GM18907 (cell line): Measurements from ENCODE around the gene KCNJ1.

Source experiments
- ATAC-seq: cut with Tn5 transposase; IDR thresholded peaks from one replicate; pipeline ENCODE4 v1.9.1; 2021; ENCODE audit warnings: mild to moderate bottlenecking, moderate library complexity; ENCODE audit not compliant: unreplicated experiment

KCNJ1 gene

DNA sequence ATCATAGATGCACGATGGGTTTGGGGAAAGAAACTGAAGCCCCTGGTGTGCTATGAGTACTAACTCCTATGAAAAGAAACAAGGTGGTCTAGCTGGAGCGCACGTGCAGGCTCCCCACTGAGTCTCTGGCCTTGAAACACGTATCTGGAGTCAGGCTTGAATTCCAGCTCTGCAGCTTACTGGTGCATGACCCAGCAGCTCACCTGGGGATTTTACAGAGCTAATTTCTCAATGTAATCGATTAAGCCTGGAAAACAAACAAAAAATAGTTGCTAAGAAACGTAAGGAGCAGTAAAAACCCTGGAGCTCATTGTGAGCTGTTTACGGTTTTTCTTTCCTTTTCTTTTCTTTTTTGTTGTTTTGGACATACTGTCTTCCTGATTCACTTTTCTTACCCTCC is 12.3 kb downstream of the KCNJ1 start:
- no peak for ATAC-seq

DNA sequence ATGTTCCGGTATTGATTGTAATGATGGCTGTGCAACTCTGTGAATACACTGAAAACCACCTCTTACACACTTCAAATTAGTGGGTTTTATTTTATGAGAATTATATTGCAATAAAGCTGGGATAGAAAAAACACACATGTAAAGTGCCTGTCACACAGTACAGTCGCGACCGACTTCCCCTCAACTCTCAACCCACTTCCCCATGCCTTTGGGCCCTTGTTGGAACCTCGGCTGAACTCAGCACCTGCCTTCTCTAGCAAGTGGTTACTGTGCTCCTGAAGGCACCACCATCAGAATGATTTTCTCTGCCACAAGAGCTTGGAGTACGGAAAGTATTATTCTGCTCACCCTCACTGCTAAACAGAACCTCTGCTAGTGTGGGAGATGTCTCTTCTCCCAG is 13.5 kb downstream of the KCNJ1 start:
- no peak for ATAC-seq

DNA sequence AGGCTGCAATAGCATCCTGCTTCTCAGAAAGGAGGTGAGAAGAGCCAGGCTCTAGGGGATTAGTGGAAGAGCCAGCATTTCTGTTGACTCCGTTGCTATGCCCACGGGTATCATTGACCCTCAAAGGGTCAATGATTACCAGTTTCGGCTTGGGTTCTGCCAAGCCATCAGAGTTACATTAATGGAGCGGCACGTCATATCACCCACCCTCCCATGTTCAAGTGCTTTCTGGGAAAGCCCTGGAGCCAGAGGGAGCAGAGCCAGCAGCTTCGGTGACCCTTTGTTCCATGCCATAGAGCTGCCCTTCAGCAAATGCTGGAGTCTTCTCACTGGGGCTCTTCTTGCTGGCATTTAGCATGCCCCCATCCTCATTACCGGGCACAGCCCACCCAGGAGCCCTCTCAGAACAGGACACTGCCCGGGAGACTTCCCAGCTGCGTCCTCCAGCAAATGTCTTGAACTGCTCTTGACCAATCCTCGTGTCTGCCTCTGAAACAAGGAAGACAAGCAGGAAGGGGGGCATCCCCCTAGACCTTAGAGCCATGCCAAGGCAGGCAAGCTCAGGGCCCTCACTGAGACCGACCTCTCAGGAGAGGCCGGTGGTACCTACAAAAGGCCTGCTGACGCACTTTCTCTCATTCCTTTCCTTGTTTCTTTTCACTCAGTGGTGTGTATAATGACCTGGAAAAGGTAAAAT is 14.6 kb downstream of the KCNJ1 start:
- ATAC-seq, result no peak

DNA sequence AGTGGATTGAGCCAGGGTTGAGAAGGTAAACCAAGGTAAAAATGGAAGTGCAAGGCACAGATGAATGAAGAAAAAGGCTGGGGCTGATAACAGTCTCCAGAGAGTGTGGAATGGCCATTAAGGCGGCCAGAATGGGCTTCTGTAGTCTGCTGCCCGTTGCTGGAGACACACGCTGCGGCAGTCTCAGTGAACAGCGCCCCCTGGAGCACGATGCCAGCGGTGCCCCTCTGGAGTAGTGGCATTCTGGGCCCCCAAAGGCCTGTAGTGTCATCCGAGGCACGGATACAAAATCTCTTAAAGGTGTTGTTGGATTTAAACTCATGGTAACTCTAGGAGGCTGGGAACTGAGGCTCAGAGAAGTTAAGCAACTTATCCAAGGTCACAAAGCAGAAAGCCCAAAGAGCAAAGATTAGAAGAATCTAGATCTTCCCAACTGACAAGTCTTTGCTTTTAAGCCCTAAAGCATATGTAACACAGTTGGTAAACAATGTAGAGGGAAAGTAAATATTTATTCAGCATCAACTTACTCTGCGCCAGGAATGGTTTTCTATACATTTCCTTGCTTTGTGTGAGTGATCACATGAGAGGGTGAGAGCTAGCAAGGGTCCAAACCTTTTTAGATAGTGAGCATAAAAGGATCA is 18.2 kb downstream of the KCNJ1 start:
- peak; percentile 83 for ATAC-seq

DNA sequence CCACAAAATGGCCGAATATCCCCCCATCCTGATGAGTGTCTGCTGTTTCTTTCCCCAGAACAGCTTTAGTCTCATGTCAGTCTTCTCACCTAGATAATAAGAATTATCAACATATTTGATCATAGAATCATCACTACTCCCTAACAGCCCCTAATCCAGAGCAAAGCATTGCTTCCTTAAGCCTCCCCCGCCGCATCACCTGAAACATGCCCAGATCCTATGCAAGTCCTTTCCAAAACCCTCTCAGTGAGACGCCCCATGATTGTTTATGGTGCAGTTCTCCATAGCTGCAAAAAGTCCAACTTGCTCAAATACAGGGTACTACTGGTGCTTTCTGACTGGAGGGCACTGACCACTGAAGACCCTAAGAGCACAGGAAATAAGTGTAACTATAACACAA is 20.1 kb downstream of the KCNJ1 start:
- ATAC-seq, result no peak

DNA sequence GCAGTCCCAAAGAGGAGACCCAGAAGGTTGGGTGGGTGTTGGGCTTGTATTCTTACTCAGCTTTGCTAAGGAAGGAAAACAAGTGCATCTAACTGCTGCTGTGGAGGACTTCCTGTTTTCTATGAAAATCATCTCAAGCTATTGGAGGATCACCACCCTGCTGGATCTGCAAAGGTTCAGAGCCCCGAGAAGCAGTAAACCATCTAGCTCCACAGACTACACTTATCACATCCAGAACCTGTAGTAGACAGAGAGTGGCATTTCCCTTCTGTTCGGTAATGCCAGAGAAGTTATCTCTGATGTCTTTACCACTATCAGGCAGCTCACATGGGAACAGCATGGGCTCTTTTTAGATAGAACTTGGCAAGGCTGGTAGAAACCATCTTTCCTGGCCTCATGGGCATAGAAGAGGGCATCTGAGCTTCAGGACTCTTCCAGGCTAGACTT is 21.7 kb downstream of the KCNJ1 start:
- ATAC-seq, result no peak

DNA sequence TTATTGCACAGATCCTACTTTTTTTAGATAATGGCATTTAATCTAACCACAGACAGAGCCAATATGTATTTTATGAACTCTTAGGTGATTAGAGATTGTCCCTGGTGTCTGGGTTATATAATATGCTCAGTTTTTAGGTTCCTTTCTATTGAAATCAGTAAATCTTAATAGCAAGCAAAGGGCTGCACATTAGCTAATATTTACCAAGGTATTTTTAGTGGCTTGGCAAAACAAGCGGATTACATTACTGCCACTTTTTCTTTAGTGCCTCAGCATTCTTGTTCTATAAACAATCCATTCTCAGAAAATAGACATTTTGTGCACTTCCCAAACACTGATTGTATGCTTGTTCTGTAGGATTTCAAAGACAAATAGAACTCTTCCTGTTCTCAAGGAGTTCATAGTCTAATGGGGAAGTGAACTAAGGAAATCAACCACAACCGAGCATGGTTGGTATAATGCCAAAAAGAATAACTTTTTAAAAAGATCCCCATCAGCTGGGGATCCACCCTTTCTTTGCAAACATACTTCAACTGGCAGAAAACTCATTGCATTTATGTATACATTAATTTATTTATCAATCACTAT is 23.8 kb downstream of the KCNJ1 start:
- no peak for ATAC-seq

DNA sequence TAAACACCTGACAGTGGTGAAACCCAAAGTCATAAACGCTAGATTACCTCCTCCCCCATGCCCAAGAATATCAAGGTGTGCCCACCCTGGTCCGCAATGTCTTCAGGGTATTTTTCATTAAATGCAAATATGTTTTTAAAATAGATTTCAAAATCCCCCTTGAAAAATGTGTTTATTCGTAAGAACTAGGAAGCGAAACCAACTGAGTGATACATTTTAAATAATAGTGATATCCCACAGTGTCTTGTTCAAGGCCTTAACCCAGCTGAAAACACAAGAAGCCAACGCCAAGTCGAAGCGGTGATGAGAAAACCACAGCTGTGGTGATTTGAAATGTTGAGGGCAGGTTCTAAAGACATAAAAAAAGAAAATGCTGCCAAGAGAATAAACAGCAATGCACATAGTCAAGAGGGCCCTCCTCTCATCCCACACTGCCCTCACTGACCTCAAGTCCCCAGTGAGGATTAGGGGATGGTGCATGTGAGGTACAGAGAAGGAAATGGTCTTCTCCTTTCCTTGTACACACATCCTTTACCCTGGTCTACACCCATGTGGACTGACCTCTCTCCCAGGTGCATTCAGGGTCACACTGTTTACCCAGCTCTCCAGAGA is 25.5 kb downstream of the KCNJ1 start:
- ATAC-seq, result peak; percentile 70

DNA sequence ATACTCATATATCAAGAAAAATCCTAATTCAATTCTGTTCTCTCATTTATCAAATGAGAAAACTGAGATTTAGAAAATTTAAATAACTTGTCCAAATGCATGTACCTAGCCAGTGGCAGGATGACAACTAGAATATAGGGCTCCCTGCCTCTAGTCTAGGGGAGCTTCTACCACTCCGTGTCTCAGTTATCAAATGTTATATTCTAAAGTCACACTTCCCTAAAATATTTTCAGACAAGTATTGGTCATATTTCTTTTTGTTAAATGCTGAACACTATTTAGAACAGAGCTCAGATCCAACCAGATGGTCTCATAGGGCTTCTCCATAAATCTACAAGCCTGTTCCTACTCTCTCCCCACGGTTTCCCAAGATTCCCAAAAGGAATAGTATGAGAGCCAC is 26.3 kb downstream of the KCNJ1 start:
- ATAC-seq, result no peak

DNA sequence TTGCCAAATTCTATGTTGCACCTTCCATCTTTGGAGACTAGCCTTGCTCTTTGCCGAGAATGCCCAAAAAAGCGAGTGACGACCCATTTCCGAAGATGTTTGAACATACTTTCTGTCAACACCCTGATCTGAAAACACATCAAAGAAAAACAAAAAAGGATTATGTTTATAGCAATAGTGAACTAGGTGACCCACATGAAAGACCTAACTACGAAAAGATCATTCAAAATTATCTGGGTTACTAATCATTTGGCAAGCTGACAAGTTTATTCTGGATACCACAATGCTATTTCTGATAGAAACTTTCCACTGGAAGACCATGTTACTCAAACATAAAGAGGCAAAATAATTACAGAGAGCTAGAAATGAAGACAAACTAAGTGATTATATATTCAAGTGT is 27.0 kb downstream of the KCNJ1 start:
- no peak for ATAC-seq

DNA sequence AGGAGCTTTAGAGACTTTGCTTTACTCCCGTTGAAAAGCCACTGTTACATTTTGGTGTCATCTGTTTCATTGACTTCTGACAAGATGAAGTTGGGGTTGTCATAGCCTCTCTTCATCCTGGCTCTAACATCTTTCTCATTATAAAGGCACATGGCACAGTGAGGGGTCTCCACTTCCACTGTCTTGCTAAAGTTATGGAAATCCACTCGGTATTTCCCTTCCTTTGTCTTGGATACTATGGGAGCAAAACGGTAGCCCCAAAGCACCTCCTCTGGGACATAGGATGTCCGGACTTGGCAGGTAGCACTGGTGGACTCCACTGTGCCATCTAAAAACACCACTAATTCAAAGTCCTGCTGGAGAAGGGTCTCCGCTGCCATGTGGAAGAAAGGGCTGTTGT is 28.0 kb downstream of the KCNJ1 start:
- no peak for ATAC-seq

DNA sequence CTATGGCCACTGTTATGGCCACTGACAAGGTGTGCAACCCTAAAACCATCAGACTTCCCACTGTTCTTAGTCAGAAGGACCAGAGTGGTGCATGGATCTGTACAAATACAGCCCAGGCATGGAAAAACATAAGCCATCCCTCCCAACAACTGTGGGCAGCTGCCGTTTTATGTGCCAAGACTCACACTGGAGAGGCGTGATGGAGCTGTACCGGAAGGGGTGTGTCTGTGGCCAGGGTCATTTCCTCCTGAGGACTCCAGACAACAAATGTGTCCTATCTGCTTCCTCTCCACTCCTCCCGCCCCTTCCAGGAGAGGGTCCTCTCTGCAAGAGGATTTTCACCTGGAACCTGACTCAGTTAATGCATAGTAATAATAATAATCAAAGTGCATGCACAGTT is 29.5 kb downstream of the KCNJ1 start:
- ATAC-seq, result no peak

DNA sequence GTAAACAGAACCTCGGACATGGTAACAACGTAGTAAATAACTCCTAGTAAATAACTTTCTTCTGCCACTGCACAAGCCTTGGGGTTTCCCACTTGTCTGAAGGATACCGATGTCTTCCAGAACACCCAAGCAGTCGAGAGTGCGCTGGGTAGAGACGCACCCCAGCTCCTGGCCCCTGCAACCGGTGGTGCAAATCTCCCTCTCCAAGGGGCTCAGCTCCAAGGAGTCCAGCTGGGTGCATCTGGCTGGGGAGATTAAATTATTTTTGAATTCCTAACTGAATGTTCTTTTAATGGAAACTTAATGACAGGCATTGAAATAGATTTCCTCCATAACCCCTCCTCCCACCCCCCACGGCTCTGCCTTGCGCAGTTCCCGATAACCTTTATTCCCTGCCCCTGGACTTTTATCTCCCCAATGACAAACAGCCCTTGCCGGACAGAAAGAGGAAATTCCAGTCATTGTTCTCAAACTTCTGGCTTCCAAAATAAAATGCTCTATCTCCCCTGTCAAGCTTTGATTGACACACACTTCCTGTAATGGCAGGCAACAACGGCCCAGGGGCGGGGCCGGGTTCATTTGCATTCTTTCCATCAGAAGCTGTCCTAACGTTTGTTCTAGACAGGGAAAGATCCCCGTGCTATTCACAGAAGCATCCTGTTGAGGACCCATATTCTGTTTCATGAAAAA is 31.2 kb downstream of the KCNJ1 start:
- no peak for ATAC-seq

DNA sequence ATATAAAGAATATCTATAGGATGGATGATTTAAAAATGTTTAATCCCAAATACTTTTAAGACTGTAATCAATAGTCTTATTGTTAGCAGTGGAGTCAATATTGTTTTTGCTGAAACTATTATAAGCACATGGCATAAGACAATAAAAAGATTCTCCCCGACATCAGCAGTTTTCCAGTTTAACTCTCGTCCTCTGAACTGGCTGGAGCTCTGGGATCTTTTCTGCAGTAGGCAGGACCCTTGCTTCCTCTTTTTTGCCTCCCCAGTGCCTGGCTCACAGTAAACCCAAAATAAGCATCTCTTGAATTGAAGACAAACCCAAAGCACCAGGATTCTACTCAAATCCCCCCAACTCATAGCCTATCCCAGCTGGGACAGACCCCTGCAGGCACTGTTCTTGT is 32.9 kb downstream of the KCNJ1 start:
- ATAC-seq, result no peak

DNA sequence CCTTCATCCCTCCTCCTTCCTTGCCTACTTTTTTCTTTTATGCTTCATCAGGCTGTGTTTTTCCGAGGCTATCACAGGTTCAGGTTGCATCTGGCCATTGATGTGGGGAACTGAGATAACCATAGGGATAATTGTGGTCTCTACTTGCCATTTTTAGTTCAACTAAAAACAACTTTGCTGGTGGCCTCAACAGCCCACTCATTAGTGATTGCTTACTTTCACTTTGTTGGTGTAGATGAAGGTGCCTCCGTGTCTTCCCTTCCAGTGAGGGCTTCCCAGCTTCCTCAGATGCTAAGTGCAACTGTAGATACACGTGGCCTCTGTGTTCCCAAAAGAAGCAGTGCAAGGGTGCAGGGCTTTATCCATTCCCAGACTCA is 35.0 kb downstream of the KCNJ1 start:
- no peak for ATAC-seq

DNA sequence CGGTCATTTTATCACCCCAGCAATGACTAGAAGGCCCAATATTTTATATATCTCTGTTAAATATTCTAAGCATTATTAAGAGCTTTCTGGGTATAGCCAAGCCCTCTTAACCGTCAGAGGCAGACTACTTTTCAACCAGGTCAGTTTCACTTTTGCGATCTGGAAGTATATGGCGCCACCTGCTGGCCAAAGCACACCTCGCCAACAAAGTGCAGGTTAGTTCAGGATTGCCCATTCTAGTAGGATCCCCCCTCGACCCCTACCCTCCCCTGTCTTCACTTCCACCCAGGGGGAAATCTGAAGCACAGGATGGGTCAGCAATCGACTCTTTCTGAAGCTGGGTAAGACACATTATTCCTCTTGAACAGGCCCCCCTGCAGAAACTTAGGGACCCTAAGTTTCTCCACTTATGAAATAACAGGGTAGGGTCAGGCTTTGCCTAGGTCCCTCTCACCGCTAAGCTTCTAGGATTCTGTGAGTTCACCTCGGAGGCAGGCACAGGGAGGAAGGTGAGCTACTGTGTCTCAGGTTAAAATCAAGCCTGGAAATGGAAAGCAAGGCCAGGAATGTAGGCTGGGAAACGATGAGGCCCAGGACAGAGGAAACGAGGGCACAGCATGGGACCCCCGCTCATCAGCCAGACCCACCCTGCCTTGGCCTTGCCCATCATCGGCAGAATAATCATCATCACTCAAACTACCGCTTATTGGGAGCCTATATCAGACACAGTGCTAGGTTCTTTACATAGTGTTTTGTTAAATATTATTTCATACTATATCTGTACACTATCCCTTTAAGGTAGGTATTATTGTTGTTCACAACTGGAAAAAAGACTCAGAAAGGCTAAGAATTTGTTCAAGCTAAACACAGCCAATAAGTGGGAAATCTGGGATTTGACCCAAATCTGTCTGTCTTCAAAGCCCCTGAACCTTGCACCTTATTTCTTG is 35.6 kb downstream of the KCNJ1 start:
- peak; percentile 81 for ATAC-seq

DNA sequence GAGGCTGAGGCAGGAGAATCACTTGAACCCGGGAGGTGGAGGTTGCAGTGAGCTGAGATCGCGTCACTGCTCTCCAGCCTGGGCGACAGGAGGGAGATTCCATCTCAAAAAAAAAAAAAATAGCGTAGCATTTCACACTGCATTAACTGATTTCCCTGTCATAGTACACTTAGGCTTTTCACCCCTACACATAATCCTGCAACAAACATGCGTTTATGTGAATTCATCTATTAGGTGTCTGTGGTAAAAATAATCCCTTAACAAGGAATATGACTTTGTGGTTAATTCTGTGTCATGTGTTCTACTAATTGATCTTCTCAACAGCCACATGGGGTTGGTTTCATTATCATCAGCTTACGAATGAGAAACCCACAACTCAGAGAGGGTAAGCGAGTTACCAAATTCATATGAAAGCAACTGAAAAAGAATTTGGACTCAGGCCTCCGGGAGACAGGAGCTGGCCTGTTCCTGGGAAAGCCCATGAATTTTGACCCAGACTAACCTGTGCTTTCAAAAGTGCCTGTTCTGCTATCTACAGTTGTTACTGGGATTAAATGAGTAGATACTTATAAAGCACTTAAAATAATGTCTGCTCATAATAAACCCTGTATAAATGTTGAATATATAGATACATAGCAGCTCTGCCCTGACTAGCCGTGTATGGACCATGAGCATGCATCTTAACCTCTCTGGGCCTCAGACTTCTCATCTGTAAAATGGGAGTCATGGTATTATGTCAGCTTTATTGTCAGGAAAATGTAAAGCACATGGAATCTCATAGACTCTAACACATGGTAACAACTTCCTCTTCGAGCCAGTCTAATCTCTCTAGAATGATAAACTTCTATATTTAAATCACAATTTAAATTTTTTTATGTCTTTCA is 36.6 kb downstream of the KCNJ1 start:
- ATAC-seq, result peak; percentile 34

DNA sequence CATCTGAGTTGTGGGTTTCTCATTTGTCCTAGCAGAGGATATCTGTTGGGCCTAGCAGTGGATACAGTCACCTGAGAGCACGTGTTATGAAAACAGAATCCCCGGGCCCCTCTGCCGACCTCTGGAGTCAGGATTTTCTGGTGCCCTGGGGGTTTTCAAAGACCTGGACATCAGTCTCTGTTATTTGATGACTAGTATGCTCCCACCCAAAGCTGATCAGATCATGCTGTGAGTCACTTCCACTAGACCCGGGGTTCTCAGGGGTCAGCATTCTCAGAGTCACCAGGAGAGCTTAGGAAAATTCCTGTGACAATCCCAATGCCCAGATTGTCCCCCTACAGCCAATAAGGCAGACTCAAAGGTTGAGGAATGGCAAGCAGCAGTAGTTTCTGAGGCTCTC is 38.7 kb downstream of the KCNJ1 start:
- no peak for ATAC-seq

DNA sequence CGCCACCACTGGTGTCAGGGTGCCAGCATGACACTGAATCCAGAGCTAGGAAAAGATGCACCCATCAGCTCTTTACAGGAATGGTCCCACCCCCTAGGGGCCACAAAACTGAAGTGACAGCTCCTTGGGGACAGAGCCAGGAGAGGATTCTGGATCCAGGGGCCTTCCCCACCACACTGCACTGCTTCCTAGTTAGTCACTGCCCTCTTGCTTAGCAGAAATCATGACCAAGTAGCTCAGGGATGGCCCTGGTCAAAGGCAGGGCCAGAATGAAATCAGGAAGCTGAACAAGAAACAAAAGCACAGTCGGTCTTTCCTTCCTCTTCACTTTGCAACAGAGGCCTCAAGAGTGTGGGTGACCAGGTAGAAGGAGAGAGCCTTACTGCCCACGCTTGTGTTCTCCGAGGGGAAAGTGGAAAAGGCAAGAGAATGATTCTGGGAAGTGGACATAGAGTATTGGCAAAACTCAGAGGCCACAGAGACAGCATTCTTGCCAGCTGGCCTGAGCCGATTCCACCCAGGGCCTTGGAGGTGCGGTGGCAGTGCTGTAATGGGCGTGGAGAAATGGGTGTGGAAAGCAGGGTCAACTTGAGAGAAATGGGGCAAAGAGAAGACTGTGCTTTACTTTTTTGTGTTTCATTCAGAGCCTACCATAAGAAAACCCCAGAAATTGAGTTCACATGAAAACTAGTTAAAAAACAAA is 39.8 kb downstream of the KCNJ1 start:
- no peak for ATAC-seq
